Stomach (tissue), 9 donors: Measurements from ENCODE around the gene FAM50A. TPM values are rescaled to one million over a fixed set of nuclear protein-coding genes. Genes with fewer than 3 reads are reported as not detected.

Source experiments
- DNase-seq, 2 donors: peaks; one replicate each; pipeline versions ENCODE4 v3.0.0 to v3.0.0-alpha.2; 2013 to 2019
- H3K27ac ChIP-seq, 5 donors: fragments of 200-600 bp in 4 of 5; sonication (generic) in 4 of 5; one replicate each; pipeline ENCODE4 v1.5.1; 2013 to 2019; ENCODE audit warnings: mild to moderate bottlenecking in 1 of 5, moderate library complexity in 1 of 5
- H3K27me3 ChIP-seq, 3 donors: fragments of 200-600 bp; sonication (generic); one replicate each; pipeline ENCODE4 v1.5.1; 2017 to 2019; ENCODE audit warnings: mixed run types in 1 of 3
- H3K36me3 ChIP-seq, 4 donors: fragments of 200-600 bp; sonication (generic); 1 replicate in 3 of 4; 2 replicates in 1 of 4; pipeline ENCODE4 v1.5.1; 2016 to 2019
- H3K4me1 ChIP-seq, 4 donors: fragments of 200-600 bp; sonication (generic); one replicate each; pipeline ENCODE4 v1.5.1; 2016 to 2019
- H3K4me3 ChIP-seq, 4 donors: fragments of 200-600 bp; sonication (generic) in 3 of 4; one replicate each; pipeline ENCODE4 v1.5.1; 2016 to 2019; ENCODE audit warnings: mild to moderate bottlenecking in 1 of 4
- H3K9me3 ChIP-seq, 4 donors: fragments of 200-600 bp; sonication (generic); one replicate each; pipeline ENCODE4 v1.5.1; 2016 to 2019
- EP300 ChIP-seq: sonication (generic); formaldehyde crosslinking; IDR thresholded peaks from one replicate; pipeline ENCODE4 v1.6.1; 2017; ENCODE audit warnings: antibody characterized with exemption
- POLR2A ChIP-seq, 4 donors: fragments of 450-650 bp; IDR thresholded peaks; one replicate each; pipeline ENCODE4 v1.6.1; 2016; ENCODE audit warnings: antibody characterized with exemption in 4 of 4, control low read depth in 2 of 4, mild to moderate bottlenecking in 1 of 4, moderate library complexity in 1 of 4
- POLR2AphosphoS5 ChIP-seq, 3 donors: sonication (generic); formaldehyde crosslinking; IDR thresholded peaks; one replicate each; pipeline ENCODE4 v1.6.1; 2016; ENCODE audit warnings: antibody characterized with exemption in 3 of 3
- WGBS, 5 donors: extraction: QIAGEN DNeasy Blood & Tissue Kit in 3 of 5; methylation state at CpG; one replicate each; pipeline versions ENCODE4 v1.1.5 to v1.1.7; 2013 to 2018; 5-methylcytosine and 5-hydroxymethylcytosine counted together
- intact Hi-C: fragments of 100-400 bp; cut with DNase I; formaldehyde crosslinking; loops from one replicate; pipeline ENCODE4 v1.15.1; 2023; ENCODE audit warnings: low total_unique reads
- polyA plus RNA-seq, 3 donors: library from polyadenylated mRNA; stranded (reverse); fragments of 200-250 nt; gene quantifications; one replicate each; pipeline ENCODE4 v1.2.3, GENCODE V29; 2013
- total RNA-seq, 5 donors: library from RNA; depleted of rRNA; stranded (reverse); fragments of >200 nt; gene quantifications; one replicate each; pipeline versions ENCODE4 v1.1.0 to v1.2.3, GENCODE V29; 2014 to 2016
- TF ChIP-seq, protein P1 (sequence below), 7 experiments: fragments of 450-650 bp in 4 of 7; fragments of 200-600 bp in 3 of 7; sonication (generic) in 3 of 7; IDR thresholded peaks; one replicate each; pipeline ENCODE4 v1.5.1; 2016 to 2019; ENCODE audit warnings: antibody characterized with exemption in 7 of 7, control low read depth in 2 of 7, mild to moderate bottlenecking in 1 of 7
- donor health status: healthy with polysubstance abuse.
- donor health status: Bipolar disorder and iron deficiency.
- donor health status: healthy.

FAM50A gene
- total and polyA plus RNA-seq, 8 donors, result 16.7 to 162 (median 67.4) TPM

- peaks cover 9 to 20% (median 15%) of the 10 kb centered on the region in 4 donors for H3K4me1 ChIP-seq
- no peak overlapping the region for H3K4me3 ChIP-seq
- TF ChIP-seq POLR2AphosphoS5 (IDR thresholded peaks at IDR 0.05), result no peak
- no peak overlapping the region for H3K27ac ChIP-seq
- no peak for DNase-seq
- peaks cover 14 to 54% (median 43%) of the 10 kb centered on the region in 4 donors for H3K36me3 ChIP-seq
- H3K9me3 ChIP-seq, result no peaks in the 10 kb centered on the region
- 85 to 97% (median 94%) methylated on average over 7 to 18 of the region's 18 CpGs for WGBS, 5 donors
- H3K27me3 ChIP-seq, result no peaks in the 10 kb centered on the region
- intact Hi-C loops, result no loop called here
These were observed 5.7 kb downstream of the FAM50A start for GRCh38 chrX:154449618-154450017.

DNA sequence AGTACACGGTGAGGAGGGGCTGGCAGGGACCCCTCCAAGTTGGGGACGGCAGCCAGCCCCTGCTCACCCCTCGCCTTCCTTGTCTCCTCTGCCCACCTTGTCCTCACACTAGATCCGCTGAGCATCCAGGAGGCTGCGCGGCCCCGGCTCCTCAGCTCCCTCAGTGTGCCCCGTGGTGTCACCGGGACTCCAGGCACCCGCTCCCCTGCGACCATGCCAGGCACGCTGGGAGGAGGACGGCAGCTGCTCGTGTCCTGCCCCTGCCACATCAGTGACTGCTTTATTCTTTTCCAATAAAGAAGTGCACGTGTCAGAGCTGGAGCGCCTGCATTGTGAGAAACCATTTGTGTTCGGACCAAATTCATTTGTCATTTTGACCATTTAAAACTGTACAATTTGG lies 6.4 kb downstream of the FAM50A start:
- DNase-seq, result no peak
- no peak overlapping the region for H3K27ac ChIP-seq
- peaks cover 0 to 7% (median 3%) of the 10 kb centered on the region in 4 donors for H3K9me3 ChIP-seq
- H3K36me3 ChIP-seq, result peaks cover 14 to 54% (median 43%) of the 10 kb centered on the region in 4 donors
- TF ChIP-seq POLR2A (IDR thresholded peaks at IDR 0.05) (no peak), POLR2AphosphoS5 (IDR thresholded peaks at IDR 0.05) (no peak), EP300 (no peak)
- TF ChIP-seq, protein P1, sequence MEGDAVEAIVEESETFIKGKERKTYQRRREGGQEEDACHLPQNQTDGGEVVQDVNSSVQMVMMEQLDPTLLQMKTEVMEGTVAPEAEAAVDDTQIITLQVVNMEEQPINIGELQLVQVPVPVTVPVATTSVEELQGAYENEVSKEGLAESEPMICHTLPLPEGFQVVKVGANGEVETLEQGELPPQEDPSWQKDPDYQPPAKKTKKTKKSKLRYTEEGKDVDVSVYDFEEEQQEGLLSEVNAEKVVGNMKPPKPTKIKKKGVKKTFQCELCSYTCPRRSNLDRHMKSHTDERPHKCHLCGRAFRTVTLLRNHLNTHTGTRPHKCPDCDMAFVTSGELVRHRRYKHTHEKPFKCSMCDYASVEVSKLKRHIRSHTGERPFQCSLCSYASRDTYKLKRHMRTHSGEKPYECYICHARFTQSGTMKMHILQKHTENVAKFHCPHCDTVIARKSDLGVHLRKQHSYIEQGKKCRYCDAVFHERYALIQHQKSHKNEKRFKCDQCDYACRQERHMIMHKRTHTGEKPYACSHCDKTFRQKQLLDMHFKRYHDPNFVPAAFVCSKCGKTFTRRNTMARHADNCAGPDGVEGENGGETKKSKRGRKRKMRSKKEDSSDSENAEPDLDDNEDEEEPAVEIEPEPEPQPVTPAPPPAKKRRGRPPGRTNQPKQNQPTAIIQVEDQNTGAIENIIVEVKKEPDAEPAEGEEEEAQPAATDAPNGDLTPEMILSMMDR (IDR thresholded peaks at IDR 0.05), result no peak
- H3K27me3 ChIP-seq, result no peaks in the 10 kb centered on the region
- intact Hi-C loops, result no loop called here
- WGBS, 5 donors, result 89 to 95% (median 92%) methylated on average over 11 to 17 of the region's 17 CpGs
- H3K4me1 ChIP-seq, result peaks cover 3 to 13% (median 8%) of the 10 kb centered on the region in 4 donors
- no peak overlapping the region for H3K4me3 ChIP-seq

DNA sequence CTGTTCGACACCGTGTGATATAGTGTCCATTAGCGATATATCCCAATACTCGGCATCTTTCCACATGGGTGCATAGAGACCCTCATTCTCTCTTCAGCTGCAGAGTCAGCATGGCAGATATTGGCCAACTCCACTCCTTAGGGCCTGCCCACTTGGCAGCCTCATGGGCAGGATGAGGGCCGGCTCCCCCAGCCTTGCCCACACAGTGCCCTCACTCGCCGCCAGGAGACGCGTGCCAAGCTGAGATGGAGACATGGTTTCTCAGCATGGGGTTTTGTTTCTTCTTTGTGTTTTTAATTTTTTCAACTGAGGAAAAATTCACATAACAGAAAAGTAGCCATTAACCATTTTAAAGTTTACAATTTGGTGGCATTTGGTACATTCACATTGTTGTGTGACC lies 8.9 kb downstream of the FAM50A start:
- intact Hi-C loops, result no loop called here
- no peak overlapping the region for H3K4me3 ChIP-seq
- DNase-seq, result no peak
- H3K27ac ChIP-seq, result no peak overlapping the region
- WGBS, 5 donors, result 86 to 93% (median 91%) methylated on average over 9 of the region's 9 CpGs
- TF ChIP-seq EP300 (no peak), POLR2A (IDR thresholded peaks at IDR 0.05) (no peak), POLR2AphosphoS5 (IDR thresholded peaks at IDR 0.05) (no peak)
- TF ChIP-seq, protein P1 (IDR thresholded peaks at IDR 0.05), result no peak
- H3K27me3 ChIP-seq, result no peaks in the 10 kb centered on the region
- H3K9me3 ChIP-seq, result peaks cover 0 to 7% (median 3%) of the 10 kb centered on the region in 4 donors
- peaks cover 14 to 36% (median 34%) of the 10 kb centered on the region in 4 donors for H3K36me3 ChIP-seq
- H3K4me1 ChIP-seq, result no peaks in the 10 kb centered on the region

GRCh38 chrX:154457491-154458115 lies 13.7 kb downstream of the FAM50A start:
- peak; percentile 48 to 82 for DNase-seq
- intact Hi-C loops, result no loop called here
- H3K4me3 ChIP-seq, result peak overlapping the region; percentile 57 to 68 (median 64)
- H3K36me3 ChIP-seq, result peaks cover 0 to 22% (median 10%) of the 10 kb centered on the region in 4 donors
- peak overlapping the region in 4 of 5 donors; percentile 52 to 79 (median 74) for H3K27ac ChIP-seq
- peaks cover 0 to 7% (median 3%) of the 10 kb centered on the region in 4 donors for H3K9me3 ChIP-seq
- no peaks in the 10 kb centered on the region for H3K27me3 ChIP-seq
- 4 to 39% (median 14%) methylated on average over 14 to 40 of the region's 65 CpGs for WGBS, 5 donors
- TF ChIP-seq, protein P1 (IDR thresholded peaks at IDR 0.05), result no peak
- TF ChIP-seq POLR2A (IDR thresholded peaks at IDR 0.05) (no peak), EP300 (no peak), POLR2AphosphoS5 (IDR thresholded peaks at IDR 0.05) (no peak)
- H3K4me1 ChIP-seq, result peaks cover 0 to 16% (median 15%) of the 10 kb centered on the region in 4 donors
